ENCODE results near the gene AUH. TPM values are rescaled to one million over a fixed set of nuclear protein-coding genes. Genes with fewer than 3 reads are reported as not detected.

Gene AUH
- total and polyA plus RNA-seq, 10 of the 15 experiments (the other 5 are each of a cell fraction or from before 2014, with no cell fraction given): 1.7 to 7.3 (median 4.6) TPM

GRCh38 chr9:91174772-91175171 lies 186.9 kb downstream of the AUH start (continued):
- TF ChIP-seq SREBF2 (IDR thresholded peaks at IDR 0.05; ENCODE audit: low read length): no peak
- no peak for TF ChIP-seq PAX8 (IDR thresholded peaks at IDR 0.05)
- no peak for TF ChIP-seq CHD4 (IDR thresholded peaks at IDR 0.05)
- no peak for TF ChIP-seq EP300 (IDR thresholded peaks at IDR 0.05; ENCODE audit: borderline replicate concordance in 1 of 2, control insufficient read depth in 1 of 2, low read depth in 2 of 2, low read length in 2 of 2)
- no peak for TF ChIP-seq STAT1 (conservative IDR thresholded peaks at IDR 0.05)
- no peak for TF ChIP-seq SPI1 (IDR thresholded peaks at IDR 0.05; ENCODE audit: borderline replicate concordance, insufficient read depth, low read depth, low read length)

GRCh38 chr9:91172329-91172728 lies 189.4 kb downstream of the AUH start:
- ATAC-seq (no peak), FAIRE-seq (no peak), DNase-seq (ENCODE audit: low read depth, low spot score) (no peak)
- H3K4me1 ChIP-seq (ENCODE audit: control insufficient read depth, insufficient read depth, low read length): no peaks in the 10 kb centered on the region
- H3K4me3 ChIP-seq: no peak overlapping the region
- H3K27ac ChIP-seq (ENCODE audit: control insufficient read depth, insufficient read depth): no peak overlapping the region
- no peak overlapping the region for H3K4me2 ChIP-seq (ENCODE audit: control insufficient read depth, insufficient read depth)
- H2AFZ ChIP-seq (ENCODE audit: control insufficient read depth, low read depth, low read length): no peak overlapping the region
- peaks cover 6% of the 10 kb centered on the region; the same call in 2 of the 3 replicates for H3K9me3 ChIP-seq (replicated peaks; ENCODE audit: control insufficient read depth, insufficient read depth, low read length)
- no TSS peak for BruUV-seq (replicated peaks)
- no peaks in the 10 kb centered on the region for H3K79me2 ChIP-seq (ENCODE audit: control insufficient read depth, insufficient read depth, low read length)
- ChIA-PET POLR2A (no interaction called here), SMC1A (ENCODE audit: uncharacterized antibody, unreplicated experiment) (interaction anchor here (2.0 kb wide), 1 partner anchor 36 kb away, joined by 5 read pairs; no protein-coding TSS in a partner anchor), RAD21 (ENCODE audit: unreplicated experiment) (no interaction called here), CTCF (no interaction called here)
- 88% methylated on average over 1 of the region's 1 CpG for WGBS (ENCODE audit: insufficient coverage, insufficient replicate concordance, low lambda C conversion rate, missing lambda C conversion rate)
- no peaks in the 10 kb centered on the region; a peak in 1 of 4 replicates for H3K27me3 ChIP-seq (replicated peaks in 1 of 2; ENCODE audit: control insufficient read depth in 2 of 2, insufficient read depth in 2 of 2, low read length in 1 of 2)
- no peaks in the 10 kb centered on the region for H3K36me3 ChIP-seq (ENCODE audit: control insufficient read depth in 2 of 2, insufficient read depth in 2 of 2, low read length in 1 of 2)
- H4K20me1 ChIP-seq (ENCODE audit: control insufficient read depth, insufficient read depth): no peaks in the 10 kb centered on the region
- TF ChIP-seq DPF2 (IDR thresholded peaks at IDR 0.05) (no peak), RB1 (IDR thresholded peaks at IDR 0.05; ENCODE audit: borderline replicate concordance) (no peak), RUNX3 (IDR thresholded peaks at IDR 0.05; ENCODE audit: low read length) (no peak), YBX1 (IDR thresholded peaks at IDR 0.05) (no peak), MAX (IDR thresholded peaks at IDR 0.05; ENCODE audit: low read depth, low read length) (no peak), MEF2B (IDR thresholded peaks at IDR 0.05; ENCODE audit: partially characterized antibody, poor library complexity, severe bottlenecking) (no peak), KAT2A (conservative IDR thresholded peaks at IDR 0.05; ENCODE audit: control insufficient read depth, low read depth, low read length) (no peak), HDGF (IDR thresholded peaks at IDR 0.05) (no peak), ZBTB33 (IDR thresholded peaks at IDR 0.05) (no peak), BRCA1 (IDR thresholded peaks at IDR 0.05; ENCODE audit: low read depth, low read length) (no peak), KLF5 (IDR thresholded peaks at IDR 0.05; ENCODE audit: partially characterized antibody) (no peak), ZNF687 (IDR thresholded peaks at IDR 0.05) (no peak)
- intact Hi-C loops (cut with micrococcal nuclease; ENCODE audit: unreplicated experiment): no loop called here
- in situ Hi-C loops (cut with MboI): no loop called here
- H3K9ac ChIP-seq (ENCODE audit: control insufficient read depth, insufficient read depth, low read length): no peak overlapping the region
